Measurements from ENCODE around the gene FOXC2. TPM values are rescaled to one million over a fixed set of nuclear protein-coding genes. Genes with fewer than 3 reads are reported as not detected.

Gene FOXC2
- total RNA-seq, 1 donor from 2014 or later: not detected

DNA sequence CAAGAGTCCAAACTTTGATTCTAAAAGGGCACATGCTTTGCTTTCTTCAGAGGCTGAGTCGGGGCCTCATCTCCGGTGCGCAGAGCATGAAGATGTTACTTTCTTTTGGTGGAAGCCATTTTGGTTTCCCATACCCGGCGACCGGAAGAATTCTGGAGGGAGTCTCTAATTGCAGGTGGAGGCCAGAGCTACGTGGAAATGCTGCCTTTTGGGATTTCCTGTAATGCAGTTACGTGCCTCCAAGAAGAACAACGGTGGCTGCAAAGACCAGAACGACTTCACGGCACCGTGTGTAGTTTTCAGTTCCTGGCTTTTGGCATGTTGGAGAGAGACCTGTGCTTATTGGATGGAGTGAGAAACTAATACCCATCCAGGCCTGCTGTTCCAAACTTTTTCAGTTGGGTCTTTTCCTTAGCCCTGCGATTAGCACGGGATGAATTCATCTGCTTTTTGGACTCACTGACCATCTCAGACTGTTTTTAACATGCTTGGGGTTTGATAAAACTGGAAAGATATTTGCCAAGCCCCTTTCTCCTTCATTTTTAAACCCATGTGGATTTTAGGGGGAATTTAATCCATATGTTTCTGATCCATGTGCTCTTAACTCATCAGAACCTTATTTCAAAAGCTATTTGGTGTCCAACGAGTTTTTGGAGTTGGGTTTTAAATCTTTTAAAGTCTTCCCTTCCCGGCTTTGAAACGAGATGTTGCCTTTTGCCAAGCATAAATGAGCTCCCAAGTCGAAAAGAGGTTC, 30.7 kb downstream of the FOXC2 start:
- peaks cover 5% of the 10 kb centered on the region for H3K36me3 Mint-ChIP-seq (ENCODE audit: unreplicated experiment)
- H3K27me3 Mint-ChIP-seq (ENCODE audit: unreplicated experiment): peaks cover 4% of the 10 kb centered on the region
- TF ChIP-seq, protein P1, sequence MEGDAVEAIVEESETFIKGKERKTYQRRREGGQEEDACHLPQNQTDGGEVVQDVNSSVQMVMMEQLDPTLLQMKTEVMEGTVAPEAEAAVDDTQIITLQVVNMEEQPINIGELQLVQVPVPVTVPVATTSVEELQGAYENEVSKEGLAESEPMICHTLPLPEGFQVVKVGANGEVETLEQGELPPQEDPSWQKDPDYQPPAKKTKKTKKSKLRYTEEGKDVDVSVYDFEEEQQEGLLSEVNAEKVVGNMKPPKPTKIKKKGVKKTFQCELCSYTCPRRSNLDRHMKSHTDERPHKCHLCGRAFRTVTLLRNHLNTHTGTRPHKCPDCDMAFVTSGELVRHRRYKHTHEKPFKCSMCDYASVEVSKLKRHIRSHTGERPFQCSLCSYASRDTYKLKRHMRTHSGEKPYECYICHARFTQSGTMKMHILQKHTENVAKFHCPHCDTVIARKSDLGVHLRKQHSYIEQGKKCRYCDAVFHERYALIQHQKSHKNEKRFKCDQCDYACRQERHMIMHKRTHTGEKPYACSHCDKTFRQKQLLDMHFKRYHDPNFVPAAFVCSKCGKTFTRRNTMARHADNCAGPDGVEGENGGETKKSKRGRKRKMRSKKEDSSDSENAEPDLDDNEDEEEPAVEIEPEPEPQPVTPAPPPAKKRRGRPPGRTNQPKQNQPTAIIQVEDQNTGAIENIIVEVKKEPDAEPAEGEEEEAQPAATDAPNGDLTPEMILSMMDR (IDR thresholded peaks at IDR 0.05; ENCODE audit: partially characterized antibody, unreplicated experiment): no peak
- peaks cover 4% of the 10 kb centered on the region for H3K4me1 Mint-ChIP-seq (ENCODE audit: low read depth, unreplicated experiment)
- H3K27ac Mint-ChIP-seq (ENCODE audit: unreplicated experiment): no peak overlapping the region
- H3K4me3 Mint-ChIP-seq (ENCODE audit: unreplicated experiment): no peak overlapping the region
- H3K9me3 Mint-ChIP-seq (ENCODE audit: unreplicated experiment): no peaks in the 10 kb centered on the region
- DNase-seq: no peak

DNA sequence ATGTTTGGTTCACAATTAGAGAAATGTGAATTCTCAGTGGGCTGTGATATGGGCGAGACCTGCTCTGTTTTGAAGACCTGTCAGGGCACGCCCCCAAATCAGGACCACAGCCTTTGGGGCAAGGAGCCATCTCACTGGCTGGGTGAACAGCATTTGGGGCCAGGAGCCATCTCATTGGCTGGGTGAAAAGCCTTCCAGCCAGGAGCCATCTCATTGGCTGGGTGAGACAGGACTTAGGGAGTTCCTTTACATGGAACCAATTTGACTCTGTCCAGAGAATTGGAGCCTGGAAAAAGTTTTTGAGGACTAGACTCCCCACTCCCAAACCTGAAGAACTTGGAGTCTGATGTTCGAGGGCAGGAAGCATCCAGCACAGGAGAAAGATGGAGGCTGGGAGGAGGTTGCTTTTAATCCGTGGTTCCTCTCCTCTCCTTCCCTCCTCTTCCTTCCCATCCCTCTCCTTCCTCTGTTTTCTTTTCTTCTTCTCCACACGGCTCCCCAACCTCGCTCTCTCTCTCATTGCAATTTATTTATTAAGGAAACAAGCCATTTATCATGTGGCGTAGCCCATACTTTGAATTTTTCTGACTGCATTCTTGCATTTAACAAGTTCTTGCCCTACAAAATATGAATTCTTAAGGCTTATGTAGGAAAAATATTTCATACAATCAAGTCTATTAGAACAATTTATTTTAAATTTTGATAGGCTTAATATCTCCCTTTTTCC, 31.4 kb downstream of the FOXC2 start:
- TF ChIP-seq, protein P1 (IDR thresholded peaks at IDR 0.05; ENCODE audit: partially characterized antibody, unreplicated experiment): no peak
- DNase-seq: no peak
- no peaks in the 10 kb centered on the region for H3K9me3 Mint-ChIP-seq (ENCODE audit: unreplicated experiment)
- peaks cover 5% of the 10 kb centered on the region for H3K36me3 Mint-ChIP-seq (ENCODE audit: unreplicated experiment)
- peaks cover 4% of the 10 kb centered on the region for H3K4me1 Mint-ChIP-seq (ENCODE audit: low read depth, unreplicated experiment)
- H3K27ac Mint-ChIP-seq (ENCODE audit: unreplicated experiment): no peak overlapping the region
- no peak overlapping the region for H3K4me3 Mint-ChIP-seq (ENCODE audit: unreplicated experiment)
- H3K27me3 Mint-ChIP-seq (ENCODE audit: unreplicated experiment): peaks cover 2% of the 10 kb centered on the region

DNA sequence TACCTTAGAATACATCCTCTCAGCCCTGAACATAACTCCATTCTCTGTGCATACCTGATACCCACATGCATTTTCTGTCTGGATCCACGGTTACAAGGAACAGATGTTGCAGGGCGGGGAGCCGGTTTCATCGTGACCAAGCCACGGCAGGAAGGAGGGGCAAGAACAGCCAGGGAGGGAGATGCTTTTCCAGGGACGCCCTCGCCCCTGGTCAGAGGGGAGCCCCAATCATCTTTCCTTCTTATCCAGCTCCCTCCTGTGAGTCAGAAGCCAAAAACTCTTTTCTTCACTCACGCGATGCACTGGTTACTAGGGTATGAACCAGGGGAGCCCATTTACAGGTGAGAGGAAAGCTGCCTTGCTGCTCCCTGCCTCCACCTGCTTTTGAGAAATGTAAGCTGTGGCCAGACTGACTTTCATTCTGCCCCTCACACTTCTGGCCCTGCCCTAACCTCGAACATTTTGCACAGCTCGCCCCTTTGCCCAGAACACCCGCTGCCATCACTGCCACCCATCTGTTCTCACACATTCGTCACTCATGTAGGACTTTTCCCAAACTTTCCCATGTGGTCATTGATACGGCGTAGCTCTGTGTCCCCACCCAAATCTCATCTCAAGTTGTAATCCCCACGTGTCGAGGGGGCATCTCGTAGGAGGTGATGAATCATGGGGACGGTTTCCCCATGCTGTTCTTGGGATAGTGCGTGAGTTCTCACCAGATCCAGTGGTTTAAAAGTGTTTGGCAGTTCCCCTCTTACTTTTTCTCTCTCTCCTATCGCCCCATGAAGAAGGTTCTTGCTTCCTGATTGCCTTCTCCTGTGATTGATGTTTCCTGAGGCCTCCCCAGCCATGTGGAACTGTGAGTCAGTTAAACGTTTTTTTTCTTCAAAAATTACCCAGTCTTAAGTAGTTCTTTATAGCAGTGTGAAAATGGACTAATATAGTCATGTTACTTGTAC, 32.3 kb downstream of the FOXC2 start:
- Mint-ChIP-seq H3K27ac (ENCODE audit: unreplicated experiment) (no peak overlapping the region), H3K4me3 (ENCODE audit: unreplicated experiment) (no peak overlapping the region), H3K36me3 (ENCODE audit: unreplicated experiment) (peaks cover 5% of the 10 kb centered on the region), H3K27me3 (ENCODE audit: unreplicated experiment) (peaks cover 2% of the 10 kb centered on the region), H3K4me1 (ENCODE audit: low read depth, unreplicated experiment) (peaks cover 4% of the 10 kb centered on the region), H3K9me3 (ENCODE audit: unreplicated experiment) (no peaks in the 10 kb centered on the region)
- no peak for DNase-seq
- TF ChIP-seq, protein P1 (IDR thresholded peaks at IDR 0.05; ENCODE audit: partially characterized antibody, unreplicated experiment): no peak

DNA sequence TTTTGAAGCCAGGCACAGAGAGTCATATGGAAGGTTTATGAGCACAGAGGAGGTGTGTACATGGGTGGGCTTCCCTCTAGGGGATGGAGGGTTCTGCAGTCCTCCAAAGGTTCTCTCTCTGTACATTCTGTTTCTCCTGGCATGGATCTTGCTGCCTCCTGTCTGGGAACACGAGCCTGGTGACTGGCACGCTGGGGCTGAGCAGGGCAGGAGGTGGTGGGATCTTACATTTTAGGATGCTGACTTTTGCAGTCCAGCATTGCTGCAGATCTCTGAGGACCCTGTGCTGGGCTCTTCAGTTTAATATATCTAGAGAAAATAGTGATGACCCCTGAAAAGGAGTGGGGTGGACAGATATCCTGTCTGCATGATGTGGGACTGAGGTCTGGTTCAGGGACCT, 34.7 kb downstream of the FOXC2 start:
- Mint-ChIP-seq H3K4me1 (ENCODE audit: low read depth, unreplicated experiment) (peaks cover 4% of the 10 kb centered on the region), H3K27ac (ENCODE audit: unreplicated experiment) (no peak overlapping the region), H3K36me3 (ENCODE audit: unreplicated experiment) (peaks cover 5% of the 10 kb centered on the region), H3K4me3 (ENCODE audit: unreplicated experiment) (no peak overlapping the region), H3K27me3 (ENCODE audit: unreplicated experiment) (peaks cover 2% of the 10 kb centered on the region), H3K9me3 (ENCODE audit: unreplicated experiment) (peaks cover 1% of the 10 kb centered on the region)
- TF ChIP-seq, protein P1 (IDR thresholded peaks at IDR 0.05; ENCODE audit: partially characterized antibody, unreplicated experiment): no peak
- DNase-seq: no peak
